Ectodermal cell (in vitro differentiated cells): ENCODE results near the gene AVPR2.
A peak's percentile ranks its signal among the peaks of the same experiment; 100 is the strongest.

ENCODE experiments used
- H3K27ac ChIP-seq: 2 replicates; pipeline ENCODE4 v1.7.0; 2013; ENCODE audit warnings: mild to moderate bottlenecking, low read depth, low read length; ENCODE audit not compliant: insufficient read depth, poor library complexity, severe bottlenecking
- H3K27me3 ChIP-seq: 2 replicates; pipeline ENCODE4 v1.7.0; 2013; ENCODE audit warnings: mild to moderate bottlenecking, low read length; ENCODE audit not compliant: insufficient read depth, control insufficient read depth, poor library complexity, severe bottlenecking
- H3K36me3 ChIP-seq: one replicate; pipeline ENCODE4 v1.7.0; 2013; ENCODE audit warnings: low read length; ENCODE audit not compliant: control insufficient read depth, insufficient read depth
- H3K4me1 ChIP-seq: one replicate; pipeline ENCODE4 v1.7.0; 2013; ENCODE audit warnings: low read length; ENCODE audit not compliant: control insufficient read depth, insufficient read depth
- H3K4me3 ChIP-seq: 2 replicates; pipeline ENCODE4 v1.7.0; 2013; ENCODE audit warnings: low read depth, low read length, control low read depth; ENCODE audit not compliant: insufficient read depth
- H3K9me3 ChIP-seq: 2 replicates; pipeline ENCODE4 v1.7.0; 2013; ENCODE audit warnings: mild to moderate bottlenecking, low read length, moderate library complexity; ENCODE audit not compliant: control insufficient read depth
- WGBS, 2 experiments: methylation state at CpG; one replicate each; pipeline ENCODE4 v1.1.7; 2013; ENCODE audit warnings: missing lambda C conversion rate in 2 of 2; 5-methylcytosine and 5-hydroxymethylcytosine counted together

Gene AVPR2

DNA sequence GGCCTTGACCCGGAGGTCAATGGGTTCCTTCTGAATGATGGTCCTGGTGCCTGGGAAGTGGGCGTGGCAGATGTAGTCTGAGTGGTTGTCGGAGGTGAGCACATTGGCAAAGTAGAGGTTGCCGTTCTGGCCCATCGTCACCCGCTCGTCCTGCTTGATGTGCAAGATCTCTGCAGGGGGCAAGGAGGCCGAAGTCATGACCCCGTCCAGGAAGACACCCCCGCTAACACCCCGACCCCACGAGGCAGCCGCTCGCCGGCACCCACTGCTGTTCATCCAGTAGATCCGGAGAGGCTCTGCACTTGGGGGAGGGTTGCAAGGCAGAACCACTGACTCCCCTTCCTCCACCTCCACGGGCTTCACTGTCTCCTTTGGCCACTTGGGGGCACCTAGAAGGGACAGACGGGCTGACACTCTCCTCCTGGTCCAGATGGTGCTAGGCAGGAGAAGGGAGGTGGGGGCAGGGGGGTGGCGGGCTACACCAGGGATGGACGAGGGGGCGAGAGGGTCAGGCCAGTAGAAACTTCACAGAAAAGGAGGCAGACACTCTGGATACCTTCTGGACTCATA is 33.6 kb upstream of the AVPR2 start:
- peaks cover 28% of the 10 kb centered on the region for H3K4me1 ChIP-seq

DNA sequence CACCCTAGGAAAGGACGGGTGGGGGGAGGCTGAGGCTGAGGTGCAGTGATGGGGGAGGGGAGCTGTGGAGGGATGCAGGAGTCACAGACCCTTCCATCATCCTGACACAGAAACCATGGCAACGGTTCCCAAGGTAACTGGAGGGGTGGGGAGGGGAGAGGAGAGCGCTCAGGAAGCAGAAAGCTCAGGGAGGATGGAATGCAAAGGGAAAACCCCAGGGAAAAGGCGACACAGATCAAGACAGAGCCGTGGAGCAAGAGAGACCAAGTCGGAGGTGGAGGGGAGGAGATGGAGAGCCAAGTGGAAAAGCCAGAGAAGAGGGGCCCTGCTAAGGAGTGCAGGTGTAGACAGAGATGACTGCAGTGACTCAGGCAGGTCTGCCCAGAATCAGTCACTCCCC is 33.0 kb upstream of the AVPR2 start:
- Histone ChIP-seq H3K27me3 (no peaks in the 10 kb centered on the region), H3K27ac (no peak overlapping the region), H3K9me3 (no peaks in the 10 kb centered on the region), H3K36me3 (no peaks in the 10 kb centered on the region), H3K4me1 (peaks cover 28% of the 10 kb centered on the region), H3K4me3 (no peak overlapping the region)
- 34 to 39% methylated on average over 5 to 6 of the region's 6 CpGs for WGBS, 2 experiments

More for the DNA sequence above, 33.6 kb upstream of the AVPR2 start:
- H3K4me3 ChIP-seq: no peak overlapping the region
- no peaks in the 10 kb centered on the region for H3K36me3 ChIP-seq
- H3K27me3 ChIP-seq: no peaks in the 10 kb centered on the region
- WGBS, 2 experiments: 82 to 87% methylated on average over 19 to 21 of the region's 21 CpGs
- H3K27ac ChIP-seq: no peak overlapping the region
- H3K9me3 ChIP-seq: no peaks in the 10 kb centered on the region

DNA sequence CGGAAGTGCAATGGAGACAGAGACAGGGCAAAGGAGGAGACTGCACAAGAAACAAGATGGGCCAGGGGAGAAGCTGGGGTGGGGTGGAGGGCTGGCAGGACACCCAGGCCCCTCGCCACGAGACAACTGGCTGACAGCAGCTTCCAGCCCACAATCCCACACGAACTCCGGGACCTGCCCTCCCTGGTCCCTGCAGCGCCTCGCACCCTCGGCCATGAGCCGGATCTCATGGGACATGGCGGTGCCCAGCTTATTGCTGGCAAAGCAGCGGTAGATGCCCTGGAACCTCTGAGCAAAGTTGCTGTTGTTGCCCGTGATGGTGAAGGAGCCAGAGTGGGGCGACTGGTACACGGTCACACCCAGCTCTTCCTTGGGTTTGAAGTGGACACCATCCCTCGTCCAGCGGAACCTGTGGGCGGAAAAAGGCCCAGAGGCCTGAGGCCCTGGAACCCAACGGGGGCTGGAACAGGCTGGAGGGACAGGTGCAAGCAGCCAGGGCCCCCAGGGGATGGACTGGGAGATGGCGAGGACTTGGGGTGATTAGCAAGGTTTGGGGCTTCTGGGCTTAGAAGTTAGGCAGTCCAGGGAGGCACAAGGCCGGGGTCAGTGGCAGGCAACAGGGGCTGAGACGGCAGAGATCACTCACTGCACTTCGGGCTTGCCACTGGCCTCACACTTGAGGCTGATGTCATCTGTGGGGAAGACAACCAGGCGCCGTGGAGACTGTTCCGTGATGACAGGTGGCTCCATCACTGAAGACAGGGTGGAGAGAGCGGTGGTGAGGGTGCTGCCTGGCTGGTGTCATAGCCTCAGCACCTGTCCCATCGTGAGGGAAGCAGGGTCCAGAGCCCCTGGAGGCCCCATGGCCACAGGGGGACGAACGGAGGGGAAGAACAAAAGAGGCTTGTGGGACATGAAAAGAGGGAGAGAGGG is 32.3 kb upstream of the AVPR2 start:
- Histone ChIP-seq H3K4me3 (no peak overlapping the region), H3K27me3 (no peaks in the 10 kb centered on the region), H3K36me3 (no peaks in the 10 kb centered on the region), H3K9me3 (no peaks in the 10 kb centered on the region), H3K4me1 (peaks cover 28% of the 10 kb centered on the region), H3K27ac (no peak overlapping the region)
- WGBS, 2 experiments: 87 to 89% methylated on average over 29 of the region's 29 CpGs

DNA sequence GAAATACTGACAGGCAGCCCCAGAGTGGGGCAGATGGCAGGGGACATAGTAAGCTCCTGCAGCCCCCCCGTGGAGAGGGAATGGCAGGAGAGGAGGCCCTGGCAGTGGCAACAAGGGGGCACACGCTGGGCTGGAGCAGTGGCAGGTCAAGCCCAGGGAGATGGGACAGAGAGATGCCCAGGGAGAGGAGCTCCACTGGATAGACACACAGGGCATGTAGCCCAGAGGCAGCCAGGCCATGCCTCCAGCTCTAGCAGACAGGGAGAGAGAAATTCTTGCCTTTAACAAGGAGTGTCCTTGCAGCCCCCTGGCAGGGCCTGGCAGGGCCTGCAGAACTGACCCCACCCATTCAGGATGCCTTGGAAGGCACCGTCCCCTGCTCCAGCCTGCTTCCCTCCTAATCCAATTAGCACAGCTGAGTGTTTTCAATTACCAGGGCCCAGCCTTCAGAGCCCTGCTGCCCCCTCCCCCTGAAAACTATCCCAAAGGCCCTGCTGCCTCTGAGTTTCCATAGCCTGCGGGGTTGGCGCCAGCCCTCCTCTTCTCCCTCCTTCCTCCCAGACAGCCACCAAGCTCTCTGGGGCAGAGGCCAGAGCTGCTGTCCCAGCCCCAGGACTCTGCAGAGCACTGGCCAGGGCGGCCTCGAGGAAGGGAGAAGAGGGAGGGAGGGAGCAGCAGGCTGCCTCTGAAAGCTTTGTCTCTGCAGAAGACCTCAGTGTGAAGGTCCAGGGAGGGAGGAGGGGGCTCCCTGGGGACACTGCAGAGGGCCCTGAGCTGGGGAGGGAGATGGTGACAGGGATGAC is 31.0 kb upstream of the AVPR2 start:
- H3K27ac ChIP-seq: peak overlapping the region; percentile 44
- WGBS, 2 experiments: 16 to 19% methylated on average over 7 of the region's 7 CpGs

DNA sequence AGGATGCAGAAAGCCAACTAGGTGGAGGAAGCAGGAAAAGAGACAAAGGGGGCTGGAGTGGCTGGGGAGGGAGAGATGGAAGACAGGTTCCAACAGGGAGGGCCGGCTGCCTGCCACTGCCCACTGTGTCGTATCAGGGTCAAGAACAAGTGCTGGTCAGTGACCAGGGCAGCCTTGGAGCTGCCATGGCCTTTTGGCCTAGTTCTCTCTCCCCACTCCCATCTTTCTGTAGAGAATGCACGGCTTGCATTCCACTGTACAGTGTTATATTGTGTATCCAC is 30.4 kb upstream of the AVPR2 start:
- H3K4me1 ChIP-seq: peaks cover 42% of the 10 kb centered on the region
- no peaks in the 10 kb centered on the region for H3K9me3 ChIP-seq
- no peak overlapping the region for H3K27ac ChIP-seq
- H3K27me3 ChIP-seq: no peaks in the 10 kb centered on the region
- WGBS, 2 experiments: 61 to 67% methylated on average over 3 of the region's 3 CpGs
- H3K36me3 ChIP-seq: no peaks in the 10 kb centered on the region
- H3K4me3 ChIP-seq: no peak overlapping the region

More for the DNA sequence above, 31.0 kb upstream of the AVPR2 start:
- Histone ChIP-seq H3K36me3 (no peaks in the 10 kb centered on the region), H3K4me3 (no peak overlapping the region), H3K4me1 (peaks cover 37% of the 10 kb centered on the region), H3K27me3 (no peaks in the 10 kb centered on the region), H3K9me3 (no peaks in the 10 kb centered on the region)

DNA sequence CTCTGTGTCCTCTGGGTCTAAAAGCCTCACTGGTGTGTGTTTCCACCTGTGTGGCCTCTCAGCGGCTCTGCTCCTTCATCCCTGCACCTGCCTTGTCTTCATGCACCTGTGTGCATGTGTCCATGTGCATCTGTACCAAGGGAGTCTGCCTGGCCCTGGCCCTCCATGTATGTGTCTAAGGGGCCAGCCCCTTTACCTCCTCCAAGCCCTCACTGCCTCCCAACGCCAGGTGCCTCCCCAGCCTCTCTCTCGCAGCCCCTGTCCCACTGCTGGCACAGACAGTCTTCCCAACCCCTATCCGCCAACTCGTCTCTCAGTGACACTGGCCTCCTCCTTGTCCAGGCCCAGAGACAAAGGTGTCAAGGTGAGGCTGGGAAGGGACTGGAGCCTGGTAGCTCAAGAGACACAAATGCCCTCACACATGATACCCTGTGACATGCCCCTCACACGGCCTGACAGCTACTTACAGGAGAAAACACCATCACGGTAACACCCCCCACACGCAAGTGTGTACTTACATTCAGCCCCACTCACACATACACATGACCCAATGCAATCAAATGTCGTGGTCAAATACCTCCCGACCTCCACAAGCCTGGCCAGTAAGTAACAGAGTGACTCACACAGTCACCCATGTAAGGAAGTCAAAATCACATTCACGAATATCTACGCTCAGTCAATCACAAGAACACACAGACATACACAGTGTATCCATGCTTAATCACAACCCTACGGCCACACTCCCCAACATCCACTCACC is 29.9 kb upstream of the AVPR2 start:
- WGBS, 2 experiments: 79 to 87% methylated on average over 13 of the region's 13 CpGs
- Histone ChIP-seq H3K4me1 (peaks cover 47% of the 10 kb centered on the region), H3K27ac (no peak overlapping the region), H3K27me3 (no peaks in the 10 kb centered on the region), H3K9me3 (no peaks in the 10 kb centered on the region), H3K4me3 (no peak overlapping the region), H3K36me3 (no peaks in the 10 kb centered on the region)

DNA sequence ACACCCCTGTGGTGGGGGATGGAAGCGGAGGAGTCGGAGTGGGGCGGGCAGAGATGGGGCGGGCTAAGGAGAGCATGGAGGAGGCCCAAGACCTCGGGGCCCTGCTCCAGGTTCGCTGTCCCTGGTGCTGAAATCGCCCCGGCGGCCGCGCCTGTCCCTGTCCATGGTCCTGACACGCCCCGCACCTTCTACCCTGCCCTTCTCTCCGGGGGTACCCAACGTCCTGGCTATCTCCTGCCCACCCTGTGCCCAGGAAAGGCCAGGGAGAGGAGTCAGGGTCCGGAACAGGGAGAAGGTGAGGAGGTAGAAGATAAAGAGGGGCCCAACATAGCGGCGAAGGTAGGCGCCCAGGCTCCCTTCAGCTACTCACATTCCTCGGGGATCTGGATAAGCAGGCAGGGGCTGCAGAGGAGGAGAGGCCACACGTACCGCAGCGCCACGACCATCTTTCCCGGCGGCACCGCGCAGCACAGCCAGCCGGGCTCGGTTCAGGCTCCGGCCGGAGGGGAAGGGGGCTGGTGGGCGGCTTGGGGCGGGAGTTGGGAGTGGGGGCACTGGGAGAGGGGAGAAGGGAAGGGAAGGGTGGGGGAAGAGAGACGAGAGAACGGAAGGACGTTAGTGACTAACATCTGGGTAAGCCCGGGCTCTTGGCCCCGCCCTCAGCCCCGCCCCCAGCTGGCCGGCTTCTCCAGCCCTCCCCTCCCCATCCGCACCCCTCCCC is 28.9 kb upstream of the AVPR2 start:
- no peak overlapping the region for H3K4me3 ChIP-seq
- no peak overlapping the region for H3K27ac ChIP-seq
- no peaks in the 10 kb centered on the region for H3K36me3 ChIP-seq
- H3K27me3 ChIP-seq: no peaks in the 10 kb centered on the region
- H3K9me3 ChIP-seq: no peaks in the 10 kb centered on the region
- 1% methylated on average over 33 to 41 of the region's 42 CpGs for WGBS, 2 experiments
- H3K4me1 ChIP-seq: peaks cover 57% of the 10 kb centered on the region

DNA sequence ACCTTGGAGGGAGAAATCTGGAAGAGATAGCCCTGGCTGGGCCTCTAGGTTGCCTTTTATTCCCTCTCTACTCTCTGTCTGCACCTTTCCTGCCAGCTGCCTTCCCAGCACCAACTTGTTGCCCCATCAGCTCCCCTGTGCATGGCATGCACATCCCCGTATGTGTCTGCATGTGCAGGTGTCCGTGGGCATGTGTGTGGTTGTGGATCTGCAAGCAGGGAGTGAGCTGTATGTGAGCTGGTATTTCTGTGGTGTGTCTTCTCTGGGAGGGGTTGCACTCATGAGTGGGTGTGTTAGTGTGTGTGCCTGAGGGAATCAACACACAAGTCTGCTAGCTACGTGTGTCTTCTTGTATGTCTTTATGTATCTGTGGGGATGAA is 28.4 kb upstream of the AVPR2 start:
- no peaks in the 10 kb centered on the region for H3K36me3 ChIP-seq
- no peak overlapping the region for H3K4me3 ChIP-seq
- WGBS, 2 experiments: 79 to 89% methylated on average over 3 of the region's 3 CpGs
- peaks cover 63% of the 10 kb centered on the region for H3K4me1 ChIP-seq
- H3K27ac ChIP-seq: no peak overlapping the region
- no peaks in the 10 kb centered on the region for H3K9me3 ChIP-seq
- H3K27me3 ChIP-seq: no peaks in the 10 kb centered on the region

DNA sequence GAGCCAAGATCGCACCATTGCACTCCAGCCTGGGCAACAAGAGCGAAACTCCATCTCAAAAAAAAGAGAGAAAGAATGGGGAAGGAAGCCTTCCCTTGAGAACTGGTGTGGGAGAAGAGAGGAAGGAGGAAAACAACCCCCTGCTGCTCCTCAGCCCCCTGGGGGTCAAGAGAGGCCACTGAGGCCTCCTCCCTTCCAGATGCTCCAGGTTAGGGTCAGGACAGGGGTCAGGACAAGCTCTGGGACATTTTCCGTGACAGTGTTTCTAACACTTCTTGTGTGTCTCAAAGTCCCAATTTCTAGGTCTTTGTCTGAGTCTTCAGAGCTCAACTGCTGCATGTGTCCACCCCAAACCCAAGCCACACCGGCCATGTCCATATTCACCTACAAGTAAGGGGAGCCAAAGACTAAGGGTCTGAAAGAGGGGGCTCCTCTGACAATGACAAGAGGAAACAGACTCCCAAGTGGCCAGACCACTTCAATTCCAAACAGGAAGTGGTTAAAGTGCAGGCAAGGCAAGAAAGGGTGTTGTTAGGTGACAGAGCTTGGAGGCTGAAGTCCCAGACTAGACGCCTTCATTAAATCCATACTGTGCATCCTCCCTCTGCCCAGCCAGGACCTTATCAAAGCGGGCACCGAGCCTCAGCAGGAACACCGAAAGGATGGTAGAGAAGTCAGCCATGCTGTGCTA is 26.8 kb upstream of the AVPR2 start:
- 84 to 90% methylated on average over 8 of the region's 8 CpGs for WGBS, 2 experiments
- H3K27ac ChIP-seq: no peak overlapping the region
- H3K36me3 ChIP-seq: no peaks in the 10 kb centered on the region
- no peaks in the 10 kb centered on the region for H3K27me3 ChIP-seq
- no peak overlapping the region for H3K4me3 ChIP-seq
- H3K9me3 ChIP-seq: no peaks in the 10 kb centered on the region
- H3K4me1 ChIP-seq: peaks cover 69% of the 10 kb centered on the region
